ENCODE measurements around the gene NRXN2.

- TF ChIP-seq CTCF (IDR thresholded peaks at IDR 0.05; ENCODE audit: extremely low read depth in 1 of 2, insufficient read depth in 1 of 2, low read depth in 1 of 2, low read length in 2 of 2) (no peak), POLR2AphosphoS5 (IDR thresholded peaks at IDR 0.05; ENCODE audit: insufficient read depth, low read depth, low read length) (no peak), POLR2A (IDR thresholded peaks at IDR 0.05; ENCODE audit: low read depth, low read length) (no peak), MAX (IDR thresholded peaks at IDR 0.05; ENCODE audit: insufficient read depth, insufficient read length) (no peak), FOS (IDR thresholded peaks at IDR 0.05; ENCODE audit: borderline replicate concordance, insufficient read depth, low read length) (no peak), EZH2 (IDR thresholded peaks at IDR 0.05; ENCODE audit: borderline replicate concordance, low read depth, low read length, severe bottlenecking) (no peak), MYC (IDR thresholded peaks at IDR 0.05; ENCODE audit: low read depth, low read length) (no peak), JUN (IDR thresholded peaks at IDR 0.05; ENCODE audit: borderline replicate concordance, insufficient read depth, insufficient read length, low read depth) (no peak)
Observed at GRCh38 chr11:64692764-64693331, 30.1 kb downstream of the NRXN2 start.

Data from endothelial cell of umbilical vein (primary cell).